NCI-H460 (cell line): ENCODE results near the gene RRAS2. TPM values are rescaled to one million over a fixed set of nuclear protein-coding genes. Genes with fewer than 3 reads are reported as not detected.

ENCODE experiments used
- DNase-seq: peaks from one replicate; pipeline ENCODE4 v3.0.0-alpha.2; 2016; ENCODE audit warnings: low read depth; ENCODE audit errors: extremely low read depth
- total RNA-seq: library from RNA; depleted of rRNA; stranded (reverse); fragments of >200 nt; shearing (Covaris generic); gene quantifications from 2 replicates; pipeline ENCODE4 v1.2.3, GENCODE V29; 2014; rRNA removed

The RRAS2 gene
- total RNA-seq, 1 experiment from 2014 or later: 42.1 TPM

DNA sequence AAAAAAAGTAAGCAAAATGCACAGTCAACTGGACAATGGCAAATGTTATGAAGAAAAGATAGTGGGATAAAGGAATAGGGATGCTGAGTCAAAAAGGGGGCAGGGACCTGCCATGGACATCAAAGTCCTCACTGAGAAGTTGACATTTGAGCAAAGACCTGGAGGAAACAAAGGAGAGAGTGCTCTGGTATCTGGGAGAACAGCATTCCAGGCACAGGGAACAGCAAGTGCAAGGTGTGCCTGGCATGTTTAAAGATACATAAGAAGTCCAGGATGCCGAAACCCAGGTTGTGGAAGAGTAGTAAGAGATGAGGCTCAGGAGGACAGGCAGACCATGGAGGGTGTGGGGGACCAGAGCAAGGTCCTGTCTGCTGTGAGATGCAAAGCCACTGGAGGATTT lies 123.3 kb downstream of the RRAS2 start:
- DNase-seq: no peak

DNA sequence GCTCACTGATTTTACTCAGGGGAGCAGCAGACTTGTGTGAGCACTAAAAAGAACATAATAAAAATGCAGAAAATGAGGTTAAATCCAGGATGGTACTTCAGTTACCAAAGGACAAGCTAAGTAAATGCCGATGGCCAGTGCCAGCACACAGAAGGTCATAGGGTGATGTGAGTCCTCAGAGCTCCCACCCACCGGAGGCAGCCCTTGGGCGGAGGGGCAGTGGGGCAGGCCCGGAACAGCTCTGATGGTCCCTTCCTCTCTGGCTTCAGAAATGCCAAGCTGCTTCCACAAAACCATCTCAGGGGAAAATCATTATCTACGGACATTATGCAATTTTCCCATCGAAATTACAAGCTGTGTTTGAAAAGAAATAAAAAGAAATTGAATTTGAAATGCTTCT lies 124.5 kb downstream of the RRAS2 start:
- no peak for DNase-seq

DNA sequence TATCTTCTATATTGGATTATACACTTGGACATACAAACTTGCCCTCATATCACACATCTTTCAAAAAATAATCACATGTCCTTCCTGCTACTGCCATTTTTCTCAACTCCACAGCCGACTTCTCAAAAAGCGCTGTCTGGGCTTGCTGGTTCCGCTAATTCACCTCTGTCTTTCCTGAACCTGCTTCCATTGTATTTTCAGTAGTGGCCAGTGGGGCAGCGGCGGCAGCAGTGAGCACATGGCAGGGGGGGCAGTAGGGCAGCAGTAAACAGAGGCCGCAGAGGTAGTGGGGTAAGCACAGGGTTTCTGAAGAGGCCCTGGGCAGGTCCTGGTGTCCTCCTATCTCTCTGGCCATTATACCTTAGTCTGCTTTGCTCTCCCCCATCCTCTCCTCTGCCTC lies 126.3 kb downstream of the RRAS2 start:
- peak; percentile 9 for DNase-seq

DNA sequence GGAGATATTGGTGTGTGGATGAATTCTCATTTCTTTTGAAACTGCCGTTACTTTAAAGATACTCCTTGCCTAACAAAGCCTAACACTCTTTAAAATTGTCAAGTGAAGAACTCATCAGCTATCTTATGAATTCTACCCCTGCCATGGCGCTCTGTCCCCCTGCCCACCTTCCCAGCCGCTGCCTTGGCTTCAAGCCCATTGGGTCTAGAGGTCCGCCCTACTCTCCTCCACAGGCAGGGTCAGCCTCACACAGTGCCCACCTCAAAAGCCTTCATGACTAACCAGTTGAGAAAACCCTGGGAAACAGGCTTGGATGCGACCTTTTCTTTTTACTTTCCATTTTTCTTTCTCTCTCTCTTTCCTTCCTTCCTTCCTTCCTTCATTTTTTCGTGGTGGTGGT lies 128.6 kb downstream of the RRAS2 start:
- DNase-seq: no peak

DNA sequence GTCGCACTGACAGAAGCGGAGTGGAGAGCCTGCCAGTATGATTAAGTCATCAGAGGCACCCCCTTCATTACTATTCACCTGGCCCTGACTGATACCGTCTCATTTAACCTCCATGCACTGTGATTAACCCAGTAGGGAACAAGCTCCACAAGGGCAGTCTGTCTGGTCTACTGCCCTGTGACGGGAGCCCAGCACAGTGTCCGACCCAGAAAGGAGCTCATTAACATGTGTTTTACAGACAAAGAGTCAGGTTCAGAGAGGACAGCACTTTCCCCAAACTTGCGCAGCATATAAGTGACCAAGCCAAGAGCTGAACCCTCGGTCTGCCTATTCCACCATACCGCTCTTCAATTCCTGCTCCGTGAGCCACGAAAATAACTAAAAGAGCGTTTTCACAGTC lies 129.5 kb downstream of the RRAS2 start:
- DNase-seq: no peak

DNA sequence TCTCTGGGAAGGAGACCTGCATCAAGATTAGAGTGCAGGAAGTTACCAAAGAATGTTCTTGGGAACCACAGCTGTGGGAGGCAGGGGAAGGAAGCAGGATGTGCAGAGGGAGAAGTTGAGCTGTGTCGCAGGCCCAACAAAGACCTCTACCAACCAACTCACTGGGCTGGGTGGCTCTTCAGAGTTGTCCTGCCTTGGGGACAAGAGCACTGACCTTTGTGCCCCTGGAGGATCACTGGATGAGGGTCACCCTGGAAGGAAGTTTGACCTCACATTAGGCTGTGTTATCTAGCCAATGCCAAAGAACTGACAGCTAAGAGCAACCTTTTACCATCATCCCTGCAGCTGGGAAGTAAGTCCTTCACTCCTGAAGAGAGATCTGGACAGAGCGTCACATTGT lies 130.6 kb downstream of the RRAS2 start:
- DNase-seq: no peak

Other genes with a start within 250 kb of the RRAS2 start
- gene COPB1, start 140.6 kb upstream of the RRAS2 start, total RNA-seq: 128 and 132 TPM in 2 replicates
- gene PSMA1, start 161.2 kb upstream of the RRAS2 start, total RNA-seq: 258 and 300 TPM in 2 replicates